HG03095 (cell line): ENCODE results near the gene COL13A1.
A peak's percentile ranks its signal among the peaks of the same experiment; 100 is the strongest.

Source experiments
- ATAC-seq: cut with Tn5 transposase; IDR thresholded peaks from one replicate; pipeline ENCODE4 v1.9.1; 2021; ENCODE audit warnings: moderate library complexity; ENCODE audit not compliant: unreplicated experiment

Gene COL13A1

DNA sequence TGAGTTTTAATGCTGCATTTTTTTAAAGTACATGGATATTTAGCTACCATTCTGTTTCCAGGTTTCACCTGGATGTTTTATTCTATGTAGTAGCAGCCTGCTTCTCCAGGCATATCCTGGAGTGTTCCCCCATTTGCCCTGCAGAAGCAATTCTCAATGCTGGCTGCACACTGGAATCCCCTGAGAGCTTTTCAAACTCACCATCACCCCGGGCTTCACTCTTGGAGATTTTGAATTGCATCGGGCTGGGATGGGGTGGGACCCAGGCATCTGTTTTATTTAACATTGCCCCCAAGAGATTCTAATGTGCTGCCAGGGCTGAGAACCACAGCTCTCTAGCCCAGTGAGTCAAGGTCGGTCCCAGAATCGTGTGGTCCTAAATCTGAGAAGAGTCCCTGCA lies 137.8 kb downstream of the COL13A1 start:
- no peak for ATAC-seq

DNA sequence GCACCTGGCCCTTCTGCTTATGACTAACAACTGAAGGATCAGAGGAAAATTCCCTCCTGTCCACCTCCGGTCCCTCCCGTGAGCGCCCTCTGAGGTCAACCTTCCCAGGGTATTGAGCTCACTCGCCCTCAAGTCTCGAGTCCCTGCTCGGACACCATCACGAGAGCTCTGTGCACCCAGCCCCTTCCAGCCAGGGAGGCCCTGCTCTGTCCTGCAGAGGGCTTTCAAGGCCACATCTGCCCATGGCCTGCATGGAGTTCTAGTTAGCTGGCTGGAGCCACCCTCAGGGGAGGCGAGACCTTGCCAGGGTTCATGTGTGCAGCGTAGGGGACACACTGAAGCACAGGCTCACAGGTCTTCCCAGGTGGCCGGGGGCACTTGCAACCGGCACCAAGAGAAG lies 140.0 kb downstream of the COL13A1 start:
- ATAC-seq: no peak

GRCh38 chr10:69943292-69943820 lies 141.7 kb downstream of the COL13A1 start:
- no peak for ATAC-seq

GRCh38 chr10:69944761-69945160 lies 143.1 kb downstream of the COL13A1 start:
- ATAC-seq: no peak

DNA sequence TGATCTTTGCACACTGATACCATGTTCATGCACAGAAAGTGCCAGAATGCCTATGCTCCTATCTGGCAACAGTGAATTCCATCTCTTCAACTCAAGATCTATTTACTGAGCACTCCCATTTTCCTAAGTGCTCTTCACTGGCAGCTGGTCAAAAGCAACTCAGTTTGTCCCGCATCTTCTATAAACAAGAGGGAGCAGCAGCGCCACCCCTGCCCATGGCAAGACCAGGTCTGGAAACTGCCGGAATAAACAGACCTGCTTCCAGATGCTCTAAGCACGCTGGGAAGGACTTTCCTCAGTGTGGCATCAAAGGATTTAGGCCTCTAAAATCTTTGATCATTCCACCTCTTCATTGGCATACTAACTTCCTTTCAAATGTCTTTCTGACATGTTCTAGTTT lies 146.6 kb downstream of the COL13A1 start:
- ATAC-seq: no peak

- ATAC-seq: no peak
Measured at GRCh38 chr10:69949770-69950169, 148.1 kb downstream of the COL13A1 start.

GRCh38 chr10:69951658-69952057 lies 150.0 kb downstream of the COL13A1 start:
- peak; percentile 45 for ATAC-seq

GRCh38 chr10:69952069-69952800 lies 150.5 kb downstream of the COL13A1 start:
- ATAC-seq: no peak

- no peak for ATAC-seq
Measured at GRCh38 chr10:69952821-69953221, 151.1 kb downstream of the COL13A1 start.

DNA sequence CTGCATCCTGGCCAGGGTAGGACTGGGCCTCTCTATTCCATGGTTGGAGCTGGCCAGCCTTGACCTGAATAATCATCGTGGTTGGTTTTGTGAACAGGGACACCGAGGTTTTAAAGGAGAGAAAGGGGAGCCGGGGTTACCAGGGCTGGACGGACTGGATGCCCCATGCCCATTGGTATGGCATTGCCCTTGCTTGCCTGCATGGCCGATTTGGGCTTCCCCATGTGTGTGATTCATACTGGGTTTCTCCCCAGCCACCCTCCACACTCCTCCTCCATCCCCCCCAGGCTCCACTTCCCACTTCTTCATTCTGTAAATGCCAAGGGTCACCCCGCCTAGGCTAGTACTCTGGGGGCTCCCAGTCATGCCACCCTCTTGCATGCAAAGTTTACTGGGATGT lies 152.1 kb downstream of the COL13A1 start:
- no peak for ATAC-seq

DNA sequence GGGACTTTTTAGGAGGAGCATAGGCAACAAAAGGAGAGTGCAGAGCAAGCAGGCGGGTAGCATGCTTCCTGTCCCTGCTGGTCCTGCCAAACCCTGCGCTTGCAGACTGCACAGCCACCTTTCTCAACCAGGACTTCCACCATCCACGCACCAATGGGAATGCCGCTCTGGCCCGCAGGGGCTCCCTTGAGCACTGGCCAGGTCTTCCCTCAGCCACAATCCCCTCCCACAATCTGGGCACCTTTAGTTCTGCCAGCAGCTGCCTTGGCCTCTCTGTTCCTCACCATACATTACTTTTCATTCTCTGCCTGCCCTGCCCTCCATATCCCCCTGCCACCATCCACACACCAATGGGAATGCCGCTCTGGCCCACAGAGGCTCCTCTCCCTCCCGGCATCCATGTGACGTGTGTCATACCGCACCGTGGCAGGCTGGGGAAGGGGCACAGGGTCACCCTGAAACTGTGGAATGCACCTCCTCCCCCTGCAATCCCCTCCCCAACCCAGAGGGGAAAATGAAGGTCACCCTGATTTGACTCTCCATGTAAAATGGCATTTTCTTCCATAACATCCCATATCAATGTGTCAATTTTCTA lies 153.6 kb downstream of the COL13A1 start:
- ATAC-seq: no peak

GRCh38 chr10:69955897-69956740 lies 154.4 kb downstream of the COL13A1 start:
- no peak for ATAC-seq

- ATAC-seq: no peak
Measured at GRCh38 chr10:69956741-69957230, 155.1 kb downstream of the COL13A1 start.

- ATAC-seq: no peak
Measured at GRCh38 chr10:69957241-69957885, 155.7 kb downstream of the COL13A1 start.

DNA sequence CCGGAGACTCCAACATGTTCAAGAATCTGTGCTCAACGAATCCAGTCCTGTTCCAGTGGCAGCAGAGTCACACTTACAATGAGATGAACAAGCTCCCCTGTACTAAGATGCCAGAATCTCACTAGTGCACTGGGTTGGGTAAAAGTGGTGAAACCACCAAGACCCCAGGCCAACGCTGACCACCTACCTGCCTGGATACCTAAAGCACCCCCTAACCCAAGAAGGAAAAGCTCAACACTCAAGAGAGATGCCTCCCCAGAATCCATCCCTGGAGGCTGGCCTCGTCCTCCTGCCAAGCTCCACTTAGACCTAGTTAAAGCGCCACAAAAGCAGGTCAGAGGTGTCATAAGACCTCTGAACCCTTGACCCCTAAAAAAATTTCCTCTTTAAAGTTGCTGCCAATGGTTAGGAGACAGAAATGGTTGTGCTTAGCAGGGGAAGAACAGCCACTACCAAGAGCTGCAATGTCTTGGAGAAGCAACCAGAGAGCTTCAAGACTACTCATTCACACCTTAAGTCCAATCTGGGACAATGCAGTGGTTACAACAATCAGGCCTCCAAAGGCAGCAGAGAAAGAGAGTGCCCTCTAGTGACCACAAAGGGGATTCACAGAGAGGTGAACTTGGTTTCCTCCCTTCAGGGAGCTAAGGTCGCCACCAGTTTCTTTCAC lies 156.3 kb downstream of the COL13A1 start:
- peak; percentile 54 for ATAC-seq

DNA sequence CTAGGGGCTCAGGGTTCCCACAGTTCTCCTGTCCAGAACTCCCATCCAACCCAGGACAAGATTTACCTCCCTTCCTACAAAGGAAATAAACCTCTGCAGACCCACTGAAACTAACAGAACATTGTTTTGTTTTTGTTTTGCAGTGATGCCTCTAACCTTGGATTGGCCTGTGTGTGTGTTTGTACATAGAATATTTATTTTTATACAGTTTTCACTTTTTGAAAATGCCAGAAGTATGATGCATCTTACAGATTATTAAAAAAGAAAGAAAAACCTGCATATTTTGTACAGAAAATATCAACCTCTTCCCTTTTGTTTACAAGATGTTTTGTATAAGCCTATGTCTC lies 156.8 kb downstream of the COL13A1 start:
- no peak for ATAC-seq

DNA sequence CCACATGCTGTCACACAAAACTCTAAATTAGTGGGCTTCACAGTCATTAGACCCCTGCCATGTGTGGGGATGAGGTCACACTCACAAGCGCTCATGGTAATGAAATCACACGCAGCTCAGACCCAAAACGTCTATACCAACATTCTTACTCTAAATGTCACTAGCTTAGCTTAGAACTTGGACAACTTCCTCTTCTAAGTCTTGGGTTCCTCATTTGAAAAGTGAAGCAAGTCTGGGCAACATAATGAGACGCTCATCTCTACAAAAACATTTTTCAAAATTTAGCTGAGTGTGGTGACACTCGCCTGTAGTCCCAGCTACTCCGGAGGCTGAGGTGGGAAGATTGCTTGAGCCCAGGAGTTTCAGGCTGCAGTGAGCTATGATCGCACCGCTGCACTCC lies 158.2 kb downstream of the COL13A1 start:
- ATAC-seq: no peak

DNA sequence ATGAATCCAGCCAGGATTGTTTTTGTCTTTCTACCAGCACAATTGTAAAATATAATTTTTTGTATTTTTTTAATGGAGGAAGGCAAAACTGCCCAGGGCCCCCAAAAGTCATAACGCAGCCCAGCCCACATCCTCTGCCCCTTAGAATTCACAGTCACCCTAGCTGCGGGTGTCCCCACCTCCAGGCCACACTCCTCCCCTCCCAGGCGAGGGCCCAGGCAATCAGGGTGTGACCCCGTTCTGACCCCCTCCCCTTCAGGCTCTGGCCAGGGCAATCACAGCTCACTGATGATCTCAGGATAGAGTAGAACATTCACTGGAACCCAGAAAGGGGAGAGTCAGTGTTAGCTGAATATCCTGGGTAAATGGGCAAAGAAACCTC lies 158.9 kb downstream of the COL13A1 start:
- ATAC-seq: no peak

- ATAC-seq: no peak
Measured at GRCh38 chr10:69960988-69961880, 159.5 kb downstream of the COL13A1 start.
